Measurements from ENCODE around the gene TMEM9.

DNA sequence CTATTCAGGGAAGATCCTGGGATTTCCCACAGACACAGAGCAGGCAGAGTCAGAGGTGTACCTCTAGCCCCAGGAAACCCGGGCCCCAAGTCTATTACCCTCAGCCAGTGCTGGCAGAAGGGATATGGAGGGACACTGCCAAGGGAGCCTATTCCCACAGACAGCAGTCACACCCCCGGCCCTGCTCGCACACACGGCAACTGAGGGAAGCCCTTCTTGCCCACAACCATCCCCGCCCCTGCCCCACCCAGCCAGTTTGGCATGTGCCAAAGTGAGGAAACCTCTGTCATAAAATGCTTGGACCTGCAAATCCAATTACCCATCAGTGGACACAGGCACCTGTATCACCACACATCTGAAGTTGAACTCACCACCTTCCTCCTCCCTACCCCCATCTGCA lies 48.6 kb downstream of the TMEM9 start:
- TF ChIP-seq, protein P1, sequence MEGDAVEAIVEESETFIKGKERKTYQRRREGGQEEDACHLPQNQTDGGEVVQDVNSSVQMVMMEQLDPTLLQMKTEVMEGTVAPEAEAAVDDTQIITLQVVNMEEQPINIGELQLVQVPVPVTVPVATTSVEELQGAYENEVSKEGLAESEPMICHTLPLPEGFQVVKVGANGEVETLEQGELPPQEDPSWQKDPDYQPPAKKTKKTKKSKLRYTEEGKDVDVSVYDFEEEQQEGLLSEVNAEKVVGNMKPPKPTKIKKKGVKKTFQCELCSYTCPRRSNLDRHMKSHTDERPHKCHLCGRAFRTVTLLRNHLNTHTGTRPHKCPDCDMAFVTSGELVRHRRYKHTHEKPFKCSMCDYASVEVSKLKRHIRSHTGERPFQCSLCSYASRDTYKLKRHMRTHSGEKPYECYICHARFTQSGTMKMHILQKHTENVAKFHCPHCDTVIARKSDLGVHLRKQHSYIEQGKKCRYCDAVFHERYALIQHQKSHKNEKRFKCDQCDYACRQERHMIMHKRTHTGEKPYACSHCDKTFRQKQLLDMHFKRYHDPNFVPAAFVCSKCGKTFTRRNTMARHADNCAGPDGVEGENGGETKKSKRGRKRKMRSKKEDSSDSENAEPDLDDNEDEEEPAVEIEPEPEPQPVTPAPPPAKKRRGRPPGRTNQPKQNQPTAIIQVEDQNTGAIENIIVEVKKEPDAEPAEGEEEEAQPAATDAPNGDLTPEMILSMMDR (IDR thresholded peaks at IDR 0.05): no peak
- TF ChIP-seq EZH2 (IDR thresholded peaks at IDR 0.05) (no peak), EZH2phosphoT487 (IDR thresholded peaks at IDR 0.05) (no peak)

Data from neural progenitor cell (in vitro differentiated cells).